IPS-18a (cell line): ENCODE results near the gene LAMA1.
"Not testable (repeated sequence)": the region's sequence is repeated elsewhere in the genome, so short reads cannot be mapped to it uniquely, and the experiment has no call there.

Experiments used
- H3K27ac ChIP-seq: one replicate; pipeline ENCODE4 v1.5.1; 2013; ENCODE audit warnings: low read length
- H3K27me3 ChIP-seq: one replicate; pipeline ENCODE4 v1.6.1; 2013; ENCODE audit warnings: mild to moderate bottlenecking, low read length; ENCODE audit not compliant: control insufficient read depth, insufficient read depth
- H3K36me3 ChIP-seq: one replicate; pipeline ENCODE4 v1.6.1; 2013; ENCODE audit warnings: low read depth, low read length; ENCODE audit not compliant: control insufficient read depth
- H3K4me1 ChIP-seq: one replicate; pipeline ENCODE4 v1.6.1; 2013; ENCODE audit warnings: low read depth, low read length; ENCODE audit not compliant: control insufficient read depth
- H3K4me3 ChIP-seq: one replicate; pipeline ENCODE4 v1.5.1; 2013; ENCODE audit warnings: low read length
- H3K9ac ChIP-seq: one replicate; pipeline ENCODE4 v1.6.1; 2013; ENCODE audit warnings: mild to moderate bottlenecking, low read length, moderate library complexity
- H3K9me3 ChIP-seq: one replicate; pipeline ENCODE4 v1.6.1; 2013; ENCODE audit warnings: low read depth, low read length; ENCODE audit not compliant: control insufficient read depth

Gene LAMA1

GRCh38 chr18:6941996-6942395 lies 175.6 kb downstream of the LAMA1 start:
- Histone ChIP-seq H3K9ac (no peak overlapping the region), H3K27me3 (no peaks in the 10 kb centered on the region), H3K36me3 (peaks cover 31% of the 10 kb centered on the region), H3K27ac (no peak overlapping the region), H3K4me3 (no peak overlapping the region), H3K4me1 (no peaks in the 10 kb centered on the region), H3K9me3 (no peaks in the 10 kb centered on the region)

GRCh38 chr18:6940451-6940850 lies 177.1 kb downstream of the LAMA1 start:
- no peak overlapping the region for H3K9ac ChIP-seq
- no peaks in the 10 kb centered on the region for H3K27me3 ChIP-seq
- H3K9me3 ChIP-seq: no peaks in the 10 kb centered on the region
- no peaks in the 10 kb centered on the region for H3K4me1 ChIP-seq
- H3K36me3 ChIP-seq: peaks cover 30% of the 10 kb centered on the region
- no peak overlapping the region for H3K4me3 ChIP-seq
- H3K27ac ChIP-seq: no peak overlapping the region

- H3K36me3 ChIP-seq: peaks cover 30% of the 10 kb centered on the region
- no peaks in the 10 kb centered on the region for H3K9me3 ChIP-seq
- no peak overlapping the region for H3K27ac ChIP-seq
- no peaks in the 10 kb centered on the region for H3K27me3 ChIP-seq
- no peak overlapping the region for H3K9ac ChIP-seq
- no peaks in the 10 kb centered on the region for H3K4me1 ChIP-seq
- H3K4me3 ChIP-seq: no peak overlapping the region
These were observed 177.6 kb downstream of the LAMA1 start for GRCh38 chr18:6939972-6940371.

GRCh38 chr18:6938403-6938802 lies 179.2 kb downstream of the LAMA1 start:
- H3K36me3 ChIP-seq: peaks cover 25% of the 10 kb centered on the region
- not testable (repeated sequence) for H3K27me3 ChIP-seq, H3K27ac ChIP-seq, H3K9me3 ChIP-seq, H3K4me3 ChIP-seq, H3K9ac ChIP-seq, H3K4me1 ChIP-seq

DNA sequence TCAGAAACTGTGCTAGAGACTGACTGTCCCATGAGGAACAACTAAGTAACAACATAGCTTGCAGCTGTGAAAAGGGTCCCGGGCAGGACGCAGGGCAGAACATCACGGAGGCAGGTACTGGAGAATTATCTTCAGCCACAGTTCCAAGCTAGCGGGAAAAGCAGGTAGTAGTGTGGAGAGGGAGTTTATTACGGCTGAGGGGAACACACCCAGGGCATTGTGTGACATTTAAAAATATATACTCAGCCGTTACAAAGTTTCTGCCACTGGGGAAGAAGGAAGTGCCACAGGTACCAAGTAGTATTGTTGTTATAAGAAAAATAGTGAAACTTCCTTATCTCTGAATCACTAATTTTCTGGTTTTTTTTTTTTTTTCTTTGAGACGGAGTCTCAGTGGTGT lies 179.6 kb downstream of the LAMA1 start:
- H3K27me3 ChIP-seq: no peaks in the 10 kb centered on the region
- no peak overlapping the region for H3K9ac ChIP-seq
- no peaks in the 10 kb centered on the region for H3K9me3 ChIP-seq
- H3K27ac ChIP-seq: no peak overlapping the region
- peaks cover 23% of the 10 kb centered on the region for H3K36me3 ChIP-seq
- no peaks in the 10 kb centered on the region for H3K4me1 ChIP-seq
- H3K4me3 ChIP-seq: no peak overlapping the region

DNA sequence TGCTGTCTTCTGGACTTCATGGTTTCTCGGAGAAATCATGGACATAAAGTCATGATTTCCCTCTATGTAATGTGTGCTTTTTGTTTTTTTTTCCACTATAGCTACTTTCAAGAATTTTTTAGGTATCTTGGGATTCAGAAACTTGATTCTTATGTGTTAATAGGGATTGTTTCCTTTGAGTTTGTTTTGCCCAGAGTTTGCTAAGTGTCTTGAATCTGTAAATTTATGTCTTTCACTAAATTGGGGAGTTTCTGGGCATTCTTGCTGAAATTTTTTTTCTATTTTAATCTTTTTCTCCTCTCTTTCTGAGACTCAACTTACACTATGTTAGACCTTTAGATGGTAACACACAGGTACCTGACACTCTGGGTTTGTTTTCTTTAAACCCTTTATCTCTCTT lies 182.7 kb downstream of the LAMA1 start:
- H3K27ac ChIP-seq: no peak overlapping the region
- no peaks in the 10 kb centered on the region for H3K27me3 ChIP-seq
- H3K4me1 ChIP-seq: no peaks in the 10 kb centered on the region
- no peak overlapping the region for H3K9ac ChIP-seq
- no peaks in the 10 kb centered on the region for H3K36me3 ChIP-seq
- no peak overlapping the region for H3K4me3 ChIP-seq
- H3K9me3 ChIP-seq: no peaks in the 10 kb centered on the region

DNA sequence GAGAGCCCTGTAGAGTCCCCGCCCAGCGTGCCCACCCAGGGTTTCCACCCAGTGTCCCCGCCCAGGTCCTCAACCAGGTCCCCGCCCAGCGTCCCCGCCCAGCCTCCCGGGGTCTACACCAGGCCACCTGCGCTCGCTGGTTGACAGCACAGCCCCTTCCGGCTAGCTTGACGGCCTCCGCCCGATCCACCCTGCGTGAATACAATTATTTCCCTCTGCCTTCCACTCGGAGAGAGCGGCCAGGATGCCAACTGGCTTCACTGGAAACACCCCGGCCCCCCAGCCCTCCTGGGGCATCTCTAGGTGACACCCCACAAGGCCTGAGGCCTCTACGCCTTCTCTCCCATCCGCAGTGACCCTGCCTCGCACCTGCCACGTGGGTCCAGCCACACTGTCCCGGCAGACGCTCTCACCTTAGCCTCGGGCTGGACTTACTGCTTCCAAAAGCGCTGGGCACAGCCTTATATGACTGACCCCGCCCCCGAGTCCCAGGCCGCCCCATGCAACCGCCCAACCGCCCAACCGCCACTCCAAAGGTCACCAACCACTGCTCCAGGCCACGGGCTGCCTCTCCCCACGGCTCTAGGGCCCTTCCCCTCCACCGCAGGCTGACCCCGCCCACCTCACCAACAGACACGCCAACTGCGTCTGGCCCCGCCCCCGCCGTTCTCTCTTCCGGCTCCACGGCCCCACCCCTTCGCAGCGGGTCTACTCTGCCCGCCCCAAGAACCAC lies 188.1 kb downstream of the LAMA1 start:
- Histone ChIP-seq H3K9ac (no peak overlapping the region), H3K4me3 (no peak overlapping the region), H3K27ac (no peak overlapping the region), H3K9me3 (no peaks in the 10 kb centered on the region), H3K27me3 (no peaks in the 10 kb centered on the region), H3K4me1 (no peaks in the 10 kb centered on the region), H3K36me3 (no peaks in the 10 kb centered on the region)

DNA sequence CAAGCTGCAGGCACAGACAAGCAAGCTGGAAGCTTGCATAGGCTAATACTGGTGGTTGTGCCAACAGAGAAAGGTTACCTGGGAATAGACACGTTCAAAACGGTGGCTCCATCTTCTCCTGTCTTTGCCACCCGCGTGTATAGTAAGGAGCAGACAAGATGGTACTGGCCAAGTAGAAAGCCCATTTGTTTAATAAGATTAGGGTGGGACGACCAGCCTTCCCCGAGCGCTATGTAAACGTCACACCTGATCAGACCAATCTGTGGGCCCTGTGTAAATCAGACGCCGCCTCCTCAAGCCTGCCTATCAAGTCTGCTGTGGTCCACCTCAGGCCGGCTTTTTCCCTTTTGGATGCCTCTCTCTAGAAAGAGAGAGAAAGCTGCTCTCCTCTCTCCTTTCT lies 189.2 kb downstream of the LAMA1 start:
- Histone ChIP-seq H3K27me3 (no peaks in the 10 kb centered on the region), H3K27ac (no peak overlapping the region)

GRCh38 chr18:6927153-6927552 lies 190.4 kb downstream of the LAMA1 start:
- no peak overlapping the region for H3K27ac ChIP-seq
- H3K4me1 ChIP-seq: no peaks in the 10 kb centered on the region
- H3K9me3 ChIP-seq: no peaks in the 10 kb centered on the region
- H3K9ac ChIP-seq: no peak overlapping the region
- H3K4me3 ChIP-seq: no peak overlapping the region
- no peaks in the 10 kb centered on the region for H3K36me3 ChIP-seq
- no peaks in the 10 kb centered on the region for H3K27me3 ChIP-seq

More for the DNA sequence above, 189.2 kb downstream of the LAMA1 start:
- H3K9ac ChIP-seq: no peak overlapping the region
- H3K4me1 ChIP-seq: no peaks in the 10 kb centered on the region
- no peak overlapping the region for H3K4me3 ChIP-seq
- H3K9me3 ChIP-seq: no peaks in the 10 kb centered on the region
- no peaks in the 10 kb centered on the region for H3K36me3 ChIP-seq

DNA sequence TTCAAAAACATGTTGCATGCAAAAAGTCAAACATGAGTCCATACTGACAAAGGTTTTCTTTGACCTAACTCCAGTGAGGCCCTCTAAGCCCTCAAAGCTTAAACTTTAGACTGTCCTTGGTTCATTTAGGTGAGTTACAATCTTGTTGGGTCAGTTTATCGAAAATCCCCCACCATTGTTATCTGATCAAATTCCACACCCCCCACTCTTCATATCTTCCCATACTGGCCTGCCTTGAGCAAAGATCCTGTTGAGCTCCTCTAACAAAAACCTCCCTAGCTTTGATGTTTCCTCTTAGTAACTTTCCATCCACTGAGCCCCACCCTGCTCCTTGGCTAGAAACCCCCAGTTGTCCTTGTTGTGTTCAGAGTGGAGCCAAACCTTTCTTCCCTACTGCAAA lies 194.4 kb downstream of the LAMA1 start:
- no peaks in the 10 kb centered on the region for H3K36me3 ChIP-seq

DNA sequence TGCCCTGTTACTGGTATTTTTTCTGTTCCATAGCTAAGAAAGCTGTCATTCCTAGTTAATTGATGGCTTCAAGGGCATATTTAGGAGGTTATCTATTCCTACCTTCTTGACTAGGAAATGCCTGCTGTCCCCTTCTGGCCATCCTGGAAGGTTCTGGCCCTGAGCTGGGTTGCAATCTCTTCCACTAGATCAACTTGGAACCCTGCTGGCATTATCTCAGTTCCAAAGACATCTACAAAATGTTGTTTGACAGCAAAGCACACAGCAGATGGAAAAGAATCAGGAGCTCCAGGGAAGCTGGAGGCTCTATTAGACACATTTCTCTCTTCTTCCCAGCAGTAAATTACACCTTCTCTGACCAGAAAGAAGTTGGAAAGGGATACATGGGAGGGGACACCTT lies 196.0 kb downstream of the LAMA1 start:
- Histone ChIP-seq H3K27me3 (no peaks in the 10 kb centered on the region), H3K36me3 (no peaks in the 10 kb centered on the region), H3K4me1 (no peaks in the 10 kb centered on the region), H3K9me3 (no peaks in the 10 kb centered on the region), H3K9ac (no peak overlapping the region), H3K27ac (no peak overlapping the region), H3K4me3 (no peak overlapping the region)

More for the DNA sequence above, 194.4 kb downstream of the LAMA1 start:
- Histone ChIP-seq H3K27me3 (no peaks in the 10 kb centered on the region), H3K27ac (no peak overlapping the region), H3K4me1 (no peaks in the 10 kb centered on the region), H3K9ac (no peak overlapping the region), H3K4me3 (no peak overlapping the region), H3K9me3 (no peaks in the 10 kb centered on the region)
